A549 (cell line): ENCODE data around the gene JMJD6. TPM values are rescaled to one million over a fixed set of nuclear protein-coding genes. Genes with fewer than 3 reads are reported as not detected.

Source experiments
- ATAC-seq, 2 experiments: fragments of 200-7000 bp in 1 of 2; fragments of >200 bp in 1 of 2; cut with Nextera tagmentation in 1 of 2; cut with Tn5 transposase in 1 of 2; 3 replicates each; pipeline versions ENCODE4 v1.8.0 to v1.9.1; 2018 to 2020; ENCODE audit warnings: mild to moderate bottlenecking in 1 of 2, moderate library complexity in 1 of 2
- CTCF ChIA-PET: fragments of 300-600 bp; sonication (Branson Sonifier 250); formaldehyde crosslinking; extraction: SDS; loops from one replicate; lab custom pipeline; 2021; ENCODE audit warnings: antibody characterized with exemption, inconsistent platforms; lab: Yijun Ruan, JAX
- POLR2A ChIA-PET: fragments of 350-600 bp; formaldehyde crosslinking; extraction: SDS; loops from one replicate; lab custom pipeline; 2021; ENCODE audit warnings: antibody characterized with exemption, inconsistent platforms; lab: Yijun Ruan, JAX
- DNase-seq, 2 experiments: peaks; one replicate each; pipeline versions ENCODE4 v3.0.0 to v3.0.0-alpha.2; 2011 to 2016; ENCODE audit warnings: low read depth in 1 of 2, low spot score in 1 of 2
- FAIRE-seq: peaks from 2 replicates; lab custom pipeline; 2011; peaks lifted over from hg19 to GRCh38; lab: Jason Lieb, UNC
- H3K27ac ChIP-seq, 2 experiments: fragments of >200 bp; sonication (Bioruptor Twin); formaldehyde crosslinking; 3 replicates each; pipeline ENCODE4 v1.5.1; 2016 to 2017
- H3K4me1 ChIP-seq: fragments of >200 bp; sonication (Bioruptor Twin); formaldehyde crosslinking; 3 replicates; pipeline ENCODE4 v1.6.1; 2016
- H3K4me2 ChIP-seq: fragments of >200 bp; sonication (Bioruptor Twin); formaldehyde crosslinking; 3 replicates; pipeline ENCODE4 v1.6.1; 2016
- H3K4me3 ChIP-seq: fragments of >200 bp; sonication (Bioruptor Twin); formaldehyde crosslinking; 3 replicates; pipeline ENCODE4 v1.5.1; 2016
- H3K9me3 ChIP-seq: fragments of >200 bp; sonication (Bioruptor Twin); formaldehyde crosslinking; 3 replicates; pipeline ENCODE4 v1.6.1; 2016
- BCL3 ChIP-seq: fragments of >200 bp; sonication (Bioruptor Twin); formaldehyde crosslinking; IDR thresholded peaks from 3 replicates; pipeline ENCODE4 v1.6.1; 2016
- CHD4 ChIP-seq: fragments of 200-600 bp; sonication (generic); IDR thresholded peaks from 2 replicates; pipeline ENCODE4 v1.6.1; 2016; ENCODE audit warnings: antibody characterized with exemption, mild to moderate bottlenecking, borderline replicate concordance
- EHMT2 ChIP-seq: fragments of 200-600 bp; sonication (generic); IDR thresholded peaks from 2 replicates; pipeline ENCODE4 v1.6.1; 2016; ENCODE audit warnings: antibody characterized with exemption, low read depth, mild to moderate bottlenecking, moderate library complexity
- EP300 ChIP-seq, 2 experiments: fragments of >200 bp; sonication (Bioruptor Twin); formaldehyde crosslinking; IDR thresholded peaks; 2 replicates in 1 of 2; 3 replicates in 1 of 2; pipeline ENCODE4 v1.6.1; 2016 to 2017
- ESRRA ChIP-seq: fragments of 150-350 bp; IDR thresholded peaks from 2 replicates; pipeline ENCODE4 v1.6.1; 2014; ENCODE audit warnings: mild to moderate bottlenecking, low read length, borderline replicate concordance
- FOSB ChIP-seq: fragments of 250-450 bp; sonication (Bioruptor Pico); IDR thresholded peaks from 2 replicates; pipeline ENCODE4 v1.5.0; 2020; ENCODE audit warnings: mild to moderate bottlenecking, moderate library complexity
- FOSL2 ChIP-seq, 2 experiments: fragments of 450-650 bp in 1 of 2; fragments of >200 bp in 1 of 2; sonication (Bioruptor Twin) in 1 of 2; formaldehyde crosslinking; IDR thresholded peaks; 2 replicates each; pipeline versions ENCODE4 v1.5.0 to v1.6.1; 2016 to 2020; ENCODE audit warnings: mild to moderate bottlenecking in 1 of 2, moderate library complexity in 1 of 2
- HDAC2 ChIP-seq: fragments of 200-600 bp; sonication (generic); IDR thresholded peaks from 2 replicates; pipeline ENCODE4 v1.6.1; 2016
- HOXA7 ChIP-seq: fragments of 250-450 bp; sonication (Bioruptor Pico); IDR thresholded peaks from 2 replicates; pipeline ENCODE4 v1.5.0; 2020; ENCODE audit warnings: mild to moderate bottlenecking, moderate library complexity
- JUN ChIP-seq, 2 experiments: fragments of >200 bp; sonication (Bioruptor Twin); formaldehyde crosslinking; IDR thresholded peaks; 2 replicates in 1 of 2; 3 replicates in 1 of 2; pipeline ENCODE4 v1.6.1; 2016 to 2017
- KDM1A ChIP-seq: fragments of 200-600 bp; sonication (generic); IDR thresholded peaks from 2 replicates; pipeline ENCODE4 v1.6.1; 2016; ENCODE audit warnings: low read depth, mild to moderate bottlenecking
- KDM5A ChIP-seq: fragments of 200-600 bp; sonication (generic); IDR thresholded peaks from 2 replicates; pipeline ENCODE4 v1.6.1; 2016; ENCODE audit warnings: antibody characterized with exemption, mild to moderate bottlenecking
- NFE2L2 ChIP-seq: fragments of 150-350 bp; conservative IDR thresholded peaks from 2 replicates; pipeline ENCODE4 v1.6.1; 2014; ENCODE audit warnings: low read length
- NPAS2 ChIP-seq: fragments of 250-450 bp; sonication (Bioruptor Pico); IDR thresholded peaks from 2 replicates; pipeline ENCODE4 v1.8.0; 2022; ENCODE audit warnings: mild to moderate bottlenecking, moderate library complexity, borderline replicate concordance
- POLR2A ChIP-seq: IDR thresholded peaks from 2 replicates; pipeline ENCODE4 v1.6.1; 2012; ENCODE audit warnings: mild to moderate bottlenecking, low read length
- RNF2 ChIP-seq: fragments of 200-600 bp; sonication (generic); IDR thresholded peaks from 2 replicates; pipeline ENCODE4 v1.6.1; 2016; ENCODE audit warnings: low read depth, mild to moderate bottlenecking, antibody characterized with exemption, moderate library complexity, borderline replicate concordance
- SMC3 ChIP-seq: fragments of >200 bp; sonication (Bioruptor Twin); formaldehyde crosslinking; IDR thresholded peaks from 3 replicates; pipeline ENCODE4 v1.6.1; 2018; ENCODE audit warnings: inconsistent platforms
- SREBF2 ChIP-seq: fragments of 450-650 bp; IDR thresholded peaks from 2 replicates; pipeline ENCODE4 v1.6.1; 2014; ENCODE audit warnings: mild to moderate bottlenecking, moderate library complexity
- TFCP2L1 ChIP-seq: fragments of 250-450 bp; sonication (Bioruptor Pico); IDR thresholded peaks from 2 replicates; pipeline ENCODE4 v1.5.0; 2021; ENCODE audit warnings: mild to moderate bottlenecking
- ZFP36 ChIP-seq: fragments of 450-650 bp; IDR thresholded peaks from 2 replicates; pipeline ENCODE4 v1.6.1; 2014; ENCODE audit warnings: borderline replicate concordance; ENCODE audit not compliant: partially characterized antibody
- whole genome bisulfite sequencing: methylation state at CpG from one replicate; pipeline ENCODE4 v1.1.6; 2017; ENCODE audit errors: missing lambda C conversion rate; 5-methylcytosine and 5-hydroxymethylcytosine counted together
- polyA plus RNA-seq, 4 experiments: library from polyadenylated mRNA; depleted of rRNA in 3 of 4; stranded (reverse); fragments of >200 nt; fragmentation: RNase III in 1 of 4; extraction: RNeasy Plus Mini Kit Qiagen cat#74134 plus additional on column Dnase treatment in 1 of 4; gene quantifications; 2 replicates in 3 of 4; 3 replicates in 1 of 4; pipeline ENCODE4 v1.2.3, GENCODE V29; 2011 to 2017
- TF ChIP-seq, protein P1 (sequence below): fragments of >200 bp; sonication (Bioruptor Twin); formaldehyde crosslinking; IDR thresholded peaks from 3 replicates; pipeline ENCODE4 v1.5.1; 2016

Gene JMJD6
- polyA plus RNA-seq, 2 of the 4 experiments (the other 2 are of a cell fraction) = 17.5 to 53.3 TPM

DNA sequence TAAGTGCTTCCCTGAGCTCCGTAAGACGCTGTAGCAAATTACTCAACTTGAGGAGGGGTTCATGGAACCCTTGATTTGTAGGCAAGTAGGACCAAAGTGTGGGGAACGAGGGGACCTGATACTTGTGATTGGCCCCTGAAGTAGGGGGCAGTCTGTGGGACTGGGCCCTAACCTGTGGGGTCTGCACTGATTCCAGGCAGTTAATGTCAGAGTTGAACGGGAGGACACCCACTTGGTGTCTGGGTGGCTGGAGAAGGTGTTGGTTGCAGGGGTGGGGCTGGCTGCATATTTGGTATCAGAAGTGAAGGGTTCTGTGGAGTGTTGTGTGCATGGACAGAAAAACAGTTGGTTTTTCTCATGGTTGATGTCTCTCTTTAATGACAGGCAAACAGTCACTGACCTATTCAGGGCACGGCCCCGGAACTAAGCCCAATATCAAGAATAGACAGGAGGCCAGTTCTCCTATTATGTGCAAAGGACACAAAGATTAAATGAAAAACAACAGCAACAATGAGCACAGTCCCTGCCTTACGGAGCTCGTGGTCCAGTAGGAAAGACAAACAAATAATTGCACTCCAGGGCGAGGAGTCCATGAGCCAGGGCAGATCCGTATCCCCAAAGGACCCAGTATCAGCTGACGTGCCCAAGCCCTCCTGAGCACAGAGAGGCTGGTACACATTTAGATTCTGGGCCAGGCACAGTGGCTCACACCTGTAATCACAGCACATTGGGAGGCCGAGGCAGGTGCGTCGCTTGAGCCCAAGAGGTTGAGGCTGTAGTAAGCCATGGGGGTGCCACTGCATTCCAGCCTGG lies 34.8 kb downstream of the JMJD6 start:
- Histone ChIP-seq H3K4me1 (peaks cover 19% of the 10 kb centered on the region), H3K27ac (no peak overlapping the region), H3K9me3 (no peaks in the 10 kb centered on the region), H3K4me2 (no peak overlapping the region), H3K4me3 (no peak overlapping the region)
- CTCF ChIA-PET = interaction anchor here (0.6 to 20.1 kb wide), 9 partner anchors 8 to 396 kb away, joined by 3 to 456 read pairs (median 5); partner anchors contain the start of genes JMJD6, METTL23 and MXRA7
- TF ChIP-seq TFCP2L1 (no peak), EHMT2 (no peak), CHD4 (no peak), KDM1A (no peak), NPAS2 (CRISPR knock-in tag) (no peak), RNF2 (no peak), NFE2L2 (no peak), FOSL2 (IDR thresholded peaks at IDR 0.05) (no peak), FOSL2 (CRISPR knock-in tag; IDR thresholded peaks at IDR 0.05) (no peak), BCL3 (no peak), HOXA7 (no peak), HDAC2 (no peak), SREBF2 (no peak), JUN (IDR thresholded peaks at IDR 0.05) (no peak), KDM5A (no peak), POLR2A (no peak)
- TF ChIP-seq, protein P1, sequence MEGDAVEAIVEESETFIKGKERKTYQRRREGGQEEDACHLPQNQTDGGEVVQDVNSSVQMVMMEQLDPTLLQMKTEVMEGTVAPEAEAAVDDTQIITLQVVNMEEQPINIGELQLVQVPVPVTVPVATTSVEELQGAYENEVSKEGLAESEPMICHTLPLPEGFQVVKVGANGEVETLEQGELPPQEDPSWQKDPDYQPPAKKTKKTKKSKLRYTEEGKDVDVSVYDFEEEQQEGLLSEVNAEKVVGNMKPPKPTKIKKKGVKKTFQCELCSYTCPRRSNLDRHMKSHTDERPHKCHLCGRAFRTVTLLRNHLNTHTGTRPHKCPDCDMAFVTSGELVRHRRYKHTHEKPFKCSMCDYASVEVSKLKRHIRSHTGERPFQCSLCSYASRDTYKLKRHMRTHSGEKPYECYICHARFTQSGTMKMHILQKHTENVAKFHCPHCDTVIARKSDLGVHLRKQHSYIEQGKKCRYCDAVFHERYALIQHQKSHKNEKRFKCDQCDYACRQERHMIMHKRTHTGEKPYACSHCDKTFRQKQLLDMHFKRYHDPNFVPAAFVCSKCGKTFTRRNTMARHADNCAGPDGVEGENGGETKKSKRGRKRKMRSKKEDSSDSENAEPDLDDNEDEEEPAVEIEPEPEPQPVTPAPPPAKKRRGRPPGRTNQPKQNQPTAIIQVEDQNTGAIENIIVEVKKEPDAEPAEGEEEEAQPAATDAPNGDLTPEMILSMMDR = no peak
- 91% methylated on average over 14 of the region's 14 CpGs for WGBS
- FAIRE-seq = no peak
- POLR2A ChIA-PET = no interaction called here
- ATAC-seq = no peak
- no peak for DNase-seq

- no peak for ATAC-seq
- no peak overlapping the region for H3K4me2 ChIP-seq
- DNase-seq = no peak
- peaks cover 19% of the 10 kb centered on the region for H3K4me1 ChIP-seq
- no peaks in the 10 kb centered on the region for H3K9me3 ChIP-seq
- no peak overlapping the region for H3K27ac ChIP-seq
- 91% methylated on average over 13 of the region's 13 CpGs for WGBS
- TF ChIP-seq ESRRA (no peak), SMC3 (no peak), HOXA7 (no peak)
- TF ChIP-seq, all 56 proteins: peak for 0
- POLR2A ChIA-PET = no interaction called here
- no peak overlapping the region for H3K4me3 ChIP-seq
- CTCF ChIA-PET = interaction anchor here (0.8 to 20.1 kb wide), 9 partner anchors 7 to 397 kb away, joined by 3 to 456 read pairs (median 3); partner anchors contain the start of genes JMJD6, METTL23 and MXRA7
- FAIRE-seq = no peak
These were observed 35.7 kb downstream of the JMJD6 start for GRCh38 chr17:76690596-76691280.

DNA sequence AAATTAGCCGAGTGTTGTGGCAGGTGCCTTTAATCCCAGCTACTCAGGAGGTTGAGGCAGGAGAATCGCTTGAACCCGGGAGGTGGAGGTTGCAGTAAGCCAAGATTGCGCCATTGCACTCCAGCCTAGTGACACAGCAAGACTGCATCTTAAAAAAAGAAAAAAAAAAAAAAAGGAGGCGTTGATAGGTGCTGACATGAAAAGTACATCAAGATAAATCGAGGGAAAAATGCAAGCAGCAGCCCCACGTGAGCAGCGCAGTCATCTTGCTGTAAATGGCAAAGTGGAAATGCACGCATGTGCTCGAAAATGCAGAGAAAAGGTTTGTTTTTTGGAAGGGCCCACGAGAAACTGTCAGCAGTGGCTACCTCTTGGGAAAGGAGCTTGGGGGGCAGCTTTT lies 36.5 kb downstream of the JMJD6 start:
- H3K4me2 ChIP-seq = no peak overlapping the region
- POLR2A ChIA-PET = interaction anchor here (1.2 kb wide), 1 partner anchor 18 kb away, joined by 3 read pairs; no protein-coding TSS in a partner anchor
- WGBS = 83% methylated on average over 11 of the region's 11 CpGs
- no peak for TF ChIP-seq ZFP36
- no peak for TF ChIP-seq EP300 (IDR thresholded peaks at IDR 0.05)
- TF ChIP-seq FOSB (CRISPR knock-in tag) = no peak
- no peak for TF ChIP-seq TFCP2L1
- no peaks in the 10 kb centered on the region for H3K9me3 ChIP-seq
- CTCF ChIA-PET = interaction anchor here (0.9 to 20.1 kb wide), 6 partner anchors 6 to 167 kb away, joined by 3 to 456 read pairs (median 41); partner anchors contain the start of genes JMJD6, METTL23 and MXRA7
- no peak overlapping the region for H3K27ac ChIP-seq
- DNase-seq = no peak
- no peak overlapping the region for H3K4me3 ChIP-seq
- no peak for FAIRE-seq
- H3K4me1 ChIP-seq = peaks cover 19% of the 10 kb centered on the region
- no peak for ATAC-seq
